Lung (tissue), 12 donors: ENCODE measurements around the gene TOMM34. TPM values are rescaled to one million over a fixed set of nuclear protein-coding genes. Genes with fewer than 3 reads are reported as not detected.

Source experiments
- ATAC-seq: fragments of 200-7000 bp; cut with Tn5 transposase; one replicate; pipeline ENCODE4 v1.9.1; 2020; ENCODE audit warnings: moderate number of reproducible peaks; ENCODE audit not compliant: insufficient read depth, low FRiP score
- DNase-seq, 3 donors: peaks; one replicate each; pipeline ENCODE4 v3.0.0-alpha.2; 2013 to 2017
- H3K27ac ChIP-seq, 2 donors: one replicate each; pipeline ENCODE4 v1.5.1; 2013; ENCODE audit warnings: mild to moderate bottlenecking in 2 of 2, moderate library complexity in 2 of 2, control low read depth in 1 of 2, inconsistent platforms in 1 of 2, low read depth in 1 of 2, low read length in 1 of 2
- H3K27me3 ChIP-seq, 3 donors: one replicate each; pipeline ENCODE4 v1.5.1; 2013; ENCODE audit warnings: low read length in 2 of 3; ENCODE audit not compliant: control insufficient read depth in 3 of 3, insufficient read depth in 3 of 3
- H3K36me3 ChIP-seq, 4 donors: one replicate each; pipeline ENCODE4 v1.5.1; 2013; ENCODE audit warnings: low read length in 4 of 4, mild to moderate bottlenecking in 1 of 4, moderate library complexity in 1 of 4; ENCODE audit not compliant: control insufficient read depth in 4 of 4, insufficient read depth in 4 of 4
- H3K4me1 ChIP-seq, 5 donors: one replicate each; pipeline ENCODE4 v1.5.1; 2013; ENCODE audit warnings: low read length in 5 of 5, mild to moderate bottlenecking in 2 of 5, moderate library complexity in 1 of 5; ENCODE audit not compliant: control insufficient read depth in 5 of 5, insufficient read depth in 5 of 5
- H3K4me3 ChIP-seq: one replicate; pipeline ENCODE4 v1.5.1; 2013; ENCODE audit warnings: mild to moderate bottlenecking, control low read depth, moderate library complexity
- H3K9ac ChIP-seq, 2 donors: one replicate each; pipeline ENCODE4 v1.5.1; 2013; ENCODE audit warnings: low read length in 2 of 2, control low read depth in 1 of 2; ENCODE audit not compliant: insufficient read depth in 1 of 2
- H3K9me3 ChIP-seq, 4 donors: one replicate each; pipeline ENCODE4 v1.5.1; 2013; ENCODE audit warnings: low read length in 3 of 4, mild to moderate bottlenecking in 1 of 4, moderate library complexity in 1 of 4; ENCODE audit not compliant: control insufficient read depth in 4 of 4, insufficient read depth in 3 of 4
- CTCF ChIP-seq: IDR thresholded peaks from 2 replicates; pipeline ENCODE4 v1.5.1; 2012; ENCODE audit warnings: mild to moderate bottlenecking; ENCODE audit errors: control extremely low read depth, extremely low read depth
- WGBS, 2 donors: extraction: QIAGEN DNeasy Blood & Tissue Kit; methylation state at CpG; one replicate each; pipeline ENCODE4 v1.1.7; 2013; 5-methylcytosine and 5-hydroxymethylcytosine counted together
- polyA plus RNA-seq, 2 donors: library from polyadenylated mRNA; stranded (reverse); fragments of 200-250 nt; gene quantifications; one replicate each; pipeline ENCODE4 v1.2.1, GENCODE V29; 2013
- total RNA-seq, 2 donors: library from RNA; depleted of rRNA in 1 of 2; stranded (reverse); fragments of >200 nt in 1 of 2; gene quantifications; one replicate each; pipeline ENCODE4 v1.2.1, GENCODE V29; 2014 to 2021
- donor health status: control.
- donor health status: control.
- donor health status: Bipolar disorder and iron deficiency.
- donor health status: healthy.
- donor health status: DM: yes; HTN: yes; CAD: no.

The TOMM34 gene
- total and polyA plus RNA-seq, 4 donors = 9.8 to 24.7 (median 17.1) TPM

GRCh38 chr20:44959082-44959637 lies 1.0 kb downstream of the TOMM34 start:
- Histone ChIP-seq H3K27me3 (no peaks in the 10 kb centered on the region), H3K27ac (peak overlapping the region in 1 of 2 donors; percentile 45), H3K4me3 (peak overlapping the region; percentile 87), H3K9ac (no peak overlapping the region), H3K4me1 (peaks cover 0 to 17% (median 2%) of the 10 kb centered on the region in 5 donors), H3K9me3 (peaks cover 0 to 3% (median 0%) of the 10 kb centered on the region in 4 donors), H3K36me3 (peaks cover 3 to 18% (median 15%) of the 10 kb centered on the region in 4 donors)
- DNase-seq (peak in 2 of 3 donors; percentile 38 to 45), ATAC-seq (no peak)
- TF ChIP-seq CTCF = no peak
- WGBS, 2 donors = 22 to 41% methylated on average over 8 of the region's 8 CpGs

DNA sequence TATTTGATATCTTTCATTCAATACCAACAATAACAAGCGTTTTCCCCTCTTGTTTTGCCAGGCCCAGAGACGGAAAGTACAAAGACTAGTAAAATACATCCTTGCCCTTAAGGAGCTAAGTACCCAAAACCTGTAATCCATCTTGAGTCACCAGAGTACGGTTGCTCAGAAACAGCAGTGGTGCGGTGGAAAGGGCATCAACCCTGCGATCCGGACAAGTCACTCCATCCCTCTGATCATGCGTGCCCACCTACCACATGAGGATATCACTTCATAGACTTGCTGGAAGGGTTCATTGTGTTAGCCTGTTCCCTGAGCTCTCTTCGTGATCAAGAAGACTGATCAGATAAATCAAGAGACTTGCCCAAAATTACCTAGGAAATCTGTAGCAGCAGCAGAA lies 1.9 kb downstream of the TOMM34 start:
- no peak for TF ChIP-seq CTCF
- WGBS, 2 donors = 94 to 97% methylated on average over 8 of the region's 8 CpGs
- DNase-seq = no peak

DNA sequence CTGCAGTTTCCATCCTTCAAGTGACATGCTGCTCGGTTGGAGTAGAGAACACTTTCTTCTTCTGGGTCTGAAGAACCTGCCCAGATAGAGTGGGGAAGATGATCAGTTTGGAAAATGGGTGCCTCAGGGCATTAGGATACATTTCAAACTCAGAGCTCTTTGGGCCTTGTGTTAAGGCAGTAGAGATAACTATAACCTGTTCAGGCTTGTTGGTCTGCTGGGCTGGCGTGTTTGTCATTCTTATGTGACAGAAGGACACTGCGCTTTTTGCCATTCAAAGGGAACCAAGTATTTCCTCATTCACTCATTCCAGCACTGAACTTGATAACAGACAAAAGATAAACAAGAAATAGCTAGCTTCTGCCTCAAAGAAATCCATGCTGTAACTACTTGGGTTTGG lies 3.8 kb downstream of the TOMM34 start:
- WGBS, 2 donors = 92 to 94% methylated on average over 3 of the region's 3 CpGs
- no peak for TF ChIP-seq CTCF
- ATAC-seq = no peak
- H3K4me3 ChIP-seq = no peak overlapping the region
- H3K27me3 ChIP-seq = no peaks in the 10 kb centered on the region
- H3K27ac ChIP-seq = no peak overlapping the region
- H3K9me3 ChIP-seq = peaks cover 0 to 3% (median 0%) of the 10 kb centered on the region in 4 donors
- peaks cover 0 to 17% (median 2%) of the 10 kb centered on the region in 5 donors for H3K4me1 ChIP-seq
- no peak for DNase-seq
- no peak overlapping the region for H3K9ac ChIP-seq
- H3K36me3 ChIP-seq = peaks cover 4 to 43% (median 29%) of the 10 kb centered on the region in 4 donors

More for the DNA sequence above, 1.9 kb downstream of the TOMM34 start:
- Histone ChIP-seq H3K27ac (no peak overlapping the region), H3K9ac (no peak overlapping the region), H3K27me3 (no peaks in the 10 kb centered on the region), H3K4me3 (no peak overlapping the region), H3K4me1 (peaks cover 0 to 17% (median 2%) of the 10 kb centered on the region in 5 donors), H3K9me3 (peaks cover 0 to 3% (median 0%) of the 10 kb centered on the region in 4 donors), H3K36me3 (peaks cover 3 to 26% (median 23%) of the 10 kb centered on the region in 4 donors)
- ATAC-seq = no peak
